NT2/D1 (cell line): Measurements from ENCODE around the gene NAGS.
"Not testable (repeated sequence)": the region's sequence is repeated elsewhere in the genome, so short reads cannot be mapped to it uniquely, and the experiment has no call there.

Experiments
- DNase-seq: peaks from one replicate; pipeline ENCODE4 v3.0.0-alpha.2; 2011; ENCODE audit warnings: low read depth, low spot score
- H3K27me3 ChIP-seq: 2 replicates; pipeline ENCODE4 v1.6.0; 2011; ENCODE audit warnings: mild to moderate bottlenecking; ENCODE audit not compliant: insufficient read length, insufficient read depth
- H3K36me3 ChIP-seq: 2 replicates; pipeline ENCODE4 v1.6.1; 2011; ENCODE audit warnings: mild to moderate bottlenecking, low read length, mixed read lengths; ENCODE audit not compliant: insufficient read depth, insufficient read length
- H3K4me1 ChIP-seq: 2 replicates; pipeline ENCODE4 v1.5.1; 2011; ENCODE audit not compliant: insufficient read depth, insufficient read length
- H3K4me3 ChIP-seq: 2 replicates; pipeline ENCODE4 v1.5.1; 2011; ENCODE audit warnings: low read depth; ENCODE audit not compliant: insufficient read length
- H3K9ac ChIP-seq: 2 replicates; pipeline ENCODE4 v1.6.0; 2011; ENCODE audit warnings: low read depth; ENCODE audit not compliant: insufficient read length
- H3K9me3 ChIP-seq: 2 replicates; pipeline ENCODE4 v1.5.1; 2011; ENCODE audit warnings: mild to moderate bottlenecking, low read length; ENCODE audit not compliant: insufficient read depth
- SUZ12 ChIP-seq: IDR thresholded peaks from 2 replicates; pipeline ENCODE4 v1.6.1; 2011; ENCODE audit not compliant: insufficient read length, insufficient read depth; ENCODE audit errors: extremely low read depth
- YY1 ChIP-seq: IDR thresholded peaks from 2 replicates; pipeline ENCODE4 v1.6.1; 2011; ENCODE audit not compliant: insufficient read length, insufficient read depth
- ZNF274 ChIP-seq: IDR thresholded peaks from 2 replicates; pipeline ENCODE4 v1.6.1; 2011; ENCODE audit warnings: mild to moderate bottlenecking, low read depth, low read length

NAGS gene

DNA sequence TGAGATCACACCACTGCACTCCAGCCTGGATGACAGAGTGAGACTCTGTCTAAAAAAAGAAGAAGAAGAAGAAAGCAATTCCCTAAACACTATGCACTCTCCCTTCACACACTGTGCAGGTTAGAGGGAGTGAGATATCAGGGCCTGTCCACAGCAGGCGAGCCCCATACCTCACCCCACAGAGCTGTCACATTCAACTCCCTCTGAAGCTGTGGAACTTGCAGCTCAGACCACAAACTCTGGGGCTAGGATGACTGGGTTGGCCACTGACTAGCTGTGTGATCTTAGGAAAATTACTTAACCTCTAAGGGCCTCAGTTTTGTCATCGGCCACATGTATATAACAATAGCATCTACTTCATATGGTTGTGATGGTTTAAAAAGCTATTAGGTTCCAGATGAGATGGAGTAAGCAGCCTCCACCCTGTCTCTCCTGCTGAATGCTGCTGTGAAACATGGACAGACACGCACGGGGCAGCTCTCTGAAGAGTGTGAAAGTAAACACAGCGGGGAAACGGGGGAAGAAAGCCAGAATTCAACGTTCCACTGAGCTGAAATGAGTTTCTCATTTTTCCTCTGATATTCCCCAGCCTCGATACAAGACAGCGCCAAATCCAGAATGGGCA, 37.1 kb upstream of the NAGS start:
- no peak overlapping the region for H3K9ac ChIP-seq
- H3K27me3 ChIP-seq: no peaks in the 10 kb centered on the region
- H3K4me3 ChIP-seq: no peak overlapping the region
- H3K9me3 ChIP-seq: no peaks in the 10 kb centered on the region
- no peak for DNase-seq
- no peak for TF ChIP-seq ZNF274
- TF ChIP-seq SUZ12: no peak
- TF ChIP-seq YY1: no peak
- no peaks in the 10 kb centered on the region for H3K36me3 ChIP-seq
- no peaks in the 10 kb centered on the region for H3K4me1 ChIP-seq

DNA sequence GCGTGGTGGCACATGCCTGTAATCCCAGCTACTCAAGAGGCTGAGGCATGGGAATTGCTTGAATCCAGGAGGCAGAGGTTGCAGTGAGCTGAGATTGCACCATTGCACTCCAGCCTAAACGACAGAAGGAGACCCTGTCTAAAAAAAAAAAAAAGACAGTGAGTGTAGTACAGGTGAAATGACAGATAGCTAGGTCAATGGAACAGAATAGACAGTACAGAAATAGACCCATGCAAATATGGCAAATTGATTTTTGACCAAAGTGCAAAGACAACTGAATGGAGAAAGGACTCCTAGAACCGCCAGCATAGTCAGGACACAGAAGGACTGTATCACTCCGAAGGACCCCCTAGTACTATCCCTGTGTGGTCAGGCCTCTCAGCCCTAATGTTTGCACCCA, 34.1 kb upstream of the NAGS start:
- no peaks in the 10 kb centered on the region for H3K4me1 ChIP-seq

DNA sequence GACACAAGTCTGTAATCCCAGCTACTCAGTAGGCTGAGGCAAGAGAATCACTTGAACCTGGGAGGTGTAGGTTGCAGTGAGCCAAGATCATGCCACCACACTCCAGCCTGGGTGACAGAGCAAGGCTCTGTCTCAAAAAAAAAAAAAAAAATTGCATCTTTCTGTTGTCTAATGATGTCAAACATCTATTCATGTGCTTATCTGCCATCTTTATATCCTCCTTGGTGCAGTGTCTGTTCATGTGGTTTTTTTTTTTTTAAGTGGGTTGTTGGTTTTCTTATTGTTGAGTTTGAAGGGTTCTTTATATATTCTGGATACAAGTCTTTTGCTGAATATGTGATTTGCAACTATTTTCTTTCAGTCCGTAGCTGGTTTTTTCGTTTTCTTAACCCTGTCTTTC, 33.0 kb upstream of the NAGS start:
- not testable (repeated sequence) for H3K36me3 ChIP-seq, H3K4me1 ChIP-seq, H3K9ac ChIP-seq, H3K9me3 ChIP-seq, DNase-seq, H3K4me3 ChIP-seq, H3K27me3 ChIP-seq

More for the DNA sequence above, 34.1 kb upstream of the NAGS start:
- H3K27me3 ChIP-seq: no peaks in the 10 kb centered on the region
- H3K9me3 ChIP-seq: no peaks in the 10 kb centered on the region
- no peak for TF ChIP-seq ZNF274
- TF ChIP-seq YY1: no peak
- TF ChIP-seq SUZ12: no peak
- no peak overlapping the region for H3K9ac ChIP-seq
- no peak for DNase-seq
- H3K36me3 ChIP-seq: no peaks in the 10 kb centered on the region
- no peak overlapping the region for H3K4me3 ChIP-seq

DNA sequence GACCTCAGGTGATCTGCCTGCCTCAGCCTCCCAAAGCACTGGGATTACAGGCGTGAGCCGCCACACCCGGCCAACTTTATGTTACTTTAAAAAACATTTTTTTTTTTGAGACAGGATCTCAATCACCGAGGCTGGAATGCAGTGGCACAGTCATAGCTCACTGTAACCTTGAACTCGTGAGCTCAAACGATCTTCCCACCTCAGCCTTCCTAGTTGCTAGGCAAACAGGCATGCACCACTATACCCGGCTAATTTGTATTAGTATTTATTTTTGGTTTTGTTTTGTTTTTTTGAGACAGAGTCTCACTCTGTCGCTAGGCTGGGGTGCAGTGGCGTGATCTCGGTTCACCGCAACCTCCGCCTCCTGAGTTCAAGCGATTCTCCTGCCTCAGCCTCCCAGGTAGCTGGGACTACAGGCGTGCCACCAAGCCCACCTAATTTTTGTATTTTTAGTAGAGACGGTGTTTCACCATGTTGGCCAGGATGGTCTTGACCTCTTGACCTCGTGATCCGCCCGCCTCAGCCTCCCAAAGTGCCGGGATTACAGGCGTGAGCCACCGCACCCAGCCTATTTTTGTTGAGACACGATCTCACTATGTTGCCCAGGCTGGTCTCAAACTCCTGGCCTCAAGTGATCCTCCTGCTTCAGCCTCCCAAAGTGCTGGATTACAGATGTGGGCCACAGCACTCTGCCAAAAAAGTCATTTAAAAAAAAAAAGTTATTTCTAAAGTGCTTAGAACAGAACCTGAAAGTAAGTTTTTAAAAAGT, 31.8 kb upstream of the NAGS start:
- not testable (repeated sequence) for H3K4me1 ChIP-seq, H3K27me3 ChIP-seq, DNase-seq, H3K9me3 ChIP-seq, H3K36me3 ChIP-seq, H3K9ac ChIP-seq, H3K4me3 ChIP-seq

DNA sequence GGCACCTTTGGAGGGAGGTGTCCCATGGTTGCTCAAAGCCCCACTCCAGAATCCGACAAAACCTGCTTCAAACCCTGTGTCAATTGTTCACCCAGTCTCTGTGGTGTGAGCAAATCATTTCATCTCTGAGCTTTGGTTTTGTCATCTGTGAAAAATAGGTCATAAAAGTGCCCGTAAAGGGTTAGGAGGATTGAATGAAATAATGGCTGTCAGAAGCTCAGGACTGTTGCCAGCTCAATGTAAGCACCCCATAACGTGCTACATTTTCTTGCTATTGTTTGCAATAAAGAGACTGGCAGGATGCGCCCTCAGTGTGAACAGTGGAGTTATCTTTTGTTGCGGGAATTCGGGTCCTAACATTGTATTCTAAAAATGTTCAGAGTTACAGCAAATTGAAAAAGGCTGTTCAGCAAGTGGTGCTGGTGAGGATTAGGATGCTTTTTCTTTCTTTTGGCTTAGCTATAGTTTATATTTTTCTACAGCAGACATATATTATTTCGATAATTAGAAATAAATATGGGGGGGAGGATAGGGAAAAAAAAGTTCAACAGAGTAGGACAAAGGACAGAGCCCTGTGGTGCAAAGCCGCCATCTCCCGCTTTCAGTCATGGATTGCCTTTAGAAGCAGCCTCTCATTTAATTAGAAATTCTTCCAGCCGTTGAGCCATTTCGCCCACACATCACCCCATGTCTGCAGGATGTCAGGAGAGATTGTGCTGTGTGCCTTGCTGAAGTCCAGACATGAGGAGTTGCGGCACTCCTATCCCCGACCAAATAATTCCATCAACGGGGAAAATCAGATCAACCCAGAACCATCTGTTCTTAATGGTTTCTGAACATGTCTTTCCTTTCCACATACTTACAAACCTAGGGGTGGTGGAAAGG, 29.8 kb upstream of the NAGS start:
- no peaks in the 10 kb centered on the region for H3K27me3 ChIP-seq
- H3K9me3 ChIP-seq: no peaks in the 10 kb centered on the region
- TF ChIP-seq YY1 (no peak), ZNF274 (no peak), SUZ12 (no peak)
- no peak for DNase-seq
- H3K4me1 ChIP-seq: no peaks in the 10 kb centered on the region
- no peak overlapping the region for H3K9ac ChIP-seq
- H3K36me3 ChIP-seq: no peaks in the 10 kb centered on the region
- H3K4me3 ChIP-seq: no peak overlapping the region

DNA sequence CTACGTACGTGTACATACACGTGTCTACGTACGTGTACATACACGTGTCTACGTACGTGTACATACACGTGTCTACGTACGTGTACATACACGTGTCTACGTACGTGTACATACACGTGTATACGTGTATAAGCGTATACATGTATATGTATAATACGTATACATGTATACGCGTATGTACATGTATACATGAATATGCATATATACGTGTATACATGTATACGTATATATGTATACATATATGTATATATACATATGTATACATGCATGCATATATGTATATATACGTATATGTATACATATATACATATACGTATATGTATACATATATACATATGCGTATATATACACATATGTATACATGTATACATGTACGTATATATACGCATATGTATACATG, 28.5 kb upstream of the NAGS start:
- no peak for TF ChIP-seq YY1
- no peak for TF ChIP-seq SUZ12
- no peak for TF ChIP-seq ZNF274
- no peak overlapping the region for H3K4me3 ChIP-seq
- no peaks in the 10 kb centered on the region for H3K4me1 ChIP-seq
- no peaks in the 10 kb centered on the region for H3K27me3 ChIP-seq
- H3K36me3 ChIP-seq: no peaks in the 10 kb centered on the region
- H3K9me3 ChIP-seq: no peaks in the 10 kb centered on the region
- no peak overlapping the region for H3K9ac ChIP-seq
- DNase-seq: no peak

DNA sequence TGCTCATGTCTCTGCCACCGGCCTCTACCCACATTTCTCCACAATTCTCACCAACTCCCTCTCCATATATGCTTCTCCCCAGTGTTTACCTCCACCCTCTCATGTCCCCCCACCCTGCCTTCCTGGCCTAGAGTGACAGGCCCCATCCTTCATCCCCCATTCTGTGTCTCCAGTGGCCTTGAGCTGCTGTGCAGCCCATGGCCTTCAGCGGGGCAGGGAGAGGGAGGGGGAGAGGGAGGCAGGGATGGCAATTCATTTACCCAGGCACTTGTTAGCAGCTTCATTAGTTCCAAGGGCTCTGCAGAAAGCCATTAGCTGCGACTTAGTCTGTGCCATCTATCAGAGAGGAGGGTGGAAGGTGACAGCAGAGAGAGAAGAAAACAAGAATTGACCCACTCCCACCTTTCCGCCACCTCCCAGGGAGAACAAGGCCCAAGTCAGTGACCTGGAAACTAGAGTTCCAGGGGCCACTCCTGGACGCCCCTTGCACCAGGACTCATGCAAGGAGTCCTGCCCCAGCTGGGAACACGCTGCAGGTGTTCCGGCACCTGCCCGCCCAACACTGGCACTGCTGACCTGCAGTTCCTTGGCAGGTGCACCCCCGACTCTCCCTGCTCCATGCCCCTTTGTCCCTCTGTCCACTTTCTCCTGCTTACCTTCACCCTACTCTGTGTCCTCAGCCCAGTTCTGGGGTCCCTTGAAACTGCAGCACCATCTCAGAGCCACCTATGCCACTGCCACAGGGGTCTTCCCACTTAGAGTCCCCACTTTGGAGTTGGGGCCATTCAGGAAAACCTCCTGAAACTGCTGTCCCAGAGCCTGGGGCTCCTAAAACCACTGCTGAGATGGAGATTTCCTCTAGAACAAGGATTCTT, 27.2 kb upstream of the NAGS start:
- Histone ChIP-seq H3K27me3 (peaks cover 7% of the 10 kb centered on the region), H3K4me1 (no peaks in the 10 kb centered on the region), H3K9ac (no peak overlapping the region), H3K36me3 (no peaks in the 10 kb centered on the region), H3K4me3 (no peak overlapping the region), H3K9me3 (no peaks in the 10 kb centered on the region)
- DNase-seq: no peak
- TF ChIP-seq SUZ12: no peak
- no peak for TF ChIP-seq ZNF274
- no peak for TF ChIP-seq YY1
